ENCODE data around the gene HCRTR1. TPM values are rescaled to one million over a fixed set of nuclear protein-coding genes. Genes with fewer than 3 reads are reported as not detected.

The HCRTR1 gene
- total RNA-seq, 1 experiment from 2014 or later, result not detected

DNA sequence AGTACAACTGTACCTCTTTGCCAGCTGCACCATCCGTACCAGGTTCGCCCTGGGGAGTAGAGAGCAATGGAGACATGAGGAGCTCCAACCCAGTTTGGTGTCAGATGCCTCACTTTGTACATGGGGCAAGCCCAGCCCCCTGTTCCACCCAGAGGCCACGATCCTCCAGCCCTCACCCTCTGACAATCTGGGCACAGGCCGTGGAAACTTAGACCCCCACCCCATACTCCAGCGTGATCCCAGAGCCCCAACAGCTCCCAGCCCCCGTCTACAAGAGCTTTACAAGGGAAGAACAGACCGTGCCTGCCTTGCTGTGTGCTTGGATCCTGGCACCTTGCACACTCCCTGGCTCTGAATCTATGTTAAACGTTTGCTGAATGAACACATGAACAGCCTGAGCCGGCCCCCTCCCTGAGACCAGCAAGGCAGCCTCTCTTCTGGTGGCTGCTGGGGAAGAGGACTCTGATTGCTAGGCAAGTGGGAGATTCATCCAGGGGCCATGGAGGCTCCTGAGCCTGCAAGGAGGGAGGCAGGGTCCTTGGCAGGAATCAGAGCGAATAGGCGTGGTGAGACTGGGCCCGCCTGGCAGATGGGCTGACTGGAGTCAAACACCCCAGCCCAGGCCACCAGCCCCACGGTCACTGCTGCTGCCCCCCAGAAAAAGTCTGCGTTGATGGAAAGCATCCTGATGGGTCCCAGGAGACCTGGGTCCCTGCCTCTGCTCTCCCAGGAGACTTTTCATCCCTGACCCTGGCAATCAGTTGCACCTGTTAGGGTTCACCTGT is 39.7 kb downstream of the HCRTR1 start:
- in situ Hi-C loops (cut with HindIII; ENCODE audit: low pct_unique_long_range_greater_than_20kb, low sequenced_read_pairs), result no loop called here

DNA sequence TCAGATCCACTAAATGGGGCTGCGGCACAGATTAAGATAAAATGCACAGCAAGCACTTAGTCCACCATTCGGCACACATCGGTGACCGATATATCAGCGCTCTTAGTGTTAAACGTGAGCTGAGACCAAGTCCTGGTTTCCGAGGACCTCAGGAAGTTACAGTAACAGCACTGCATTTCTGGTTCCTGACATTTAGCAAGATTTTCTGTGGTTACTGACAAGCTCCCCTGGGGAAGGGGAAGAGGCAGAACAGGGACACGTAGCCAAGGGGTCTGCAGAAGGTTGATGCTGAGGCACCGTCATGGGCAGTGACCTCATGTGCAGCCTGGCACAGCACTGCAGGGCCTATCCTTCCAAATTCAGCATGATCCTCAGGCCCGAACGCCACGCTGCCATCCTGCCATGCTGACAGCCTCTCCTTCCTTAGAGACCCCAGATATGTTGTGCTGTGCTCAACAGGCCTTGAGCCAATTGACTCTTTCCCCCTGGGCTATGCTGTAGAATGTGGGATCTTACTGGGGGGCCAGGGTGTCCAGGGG is 40.6 kb downstream of the HCRTR1 start:
- in situ Hi-C loops (cut with HindIII; ENCODE audit: low pct_unique_long_range_greater_than_20kb, low sequenced_read_pairs), result no loop called here

More for the DNA sequence above, 39.7 kb downstream of the HCRTR1 start:
- no peak for DNase-seq (ENCODE audit: low read depth)

DNA sequence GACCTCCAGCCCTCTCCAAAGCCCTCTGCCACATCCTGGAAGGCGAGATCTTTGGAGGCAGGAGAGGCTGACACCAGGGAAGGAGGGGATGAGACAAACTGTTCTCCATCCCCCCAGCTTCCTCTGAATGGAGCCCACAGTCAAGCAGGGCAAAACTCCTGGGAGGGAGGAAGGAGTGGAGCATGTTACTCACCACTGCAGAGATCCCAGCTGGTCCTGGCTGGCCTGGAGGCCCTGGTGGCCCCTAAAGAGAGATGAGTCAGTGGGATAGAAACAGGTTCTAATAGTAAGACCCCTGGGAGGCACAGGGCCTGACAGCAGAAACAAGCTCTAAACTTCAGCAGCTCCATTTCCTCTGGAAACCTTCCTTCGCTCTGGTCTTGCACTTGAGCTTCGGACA is 41.2 kb downstream of the HCRTR1 start:
- in situ Hi-C loops (cut with HindIII; ENCODE audit: low pct_unique_long_range_greater_than_20kb, low sequenced_read_pairs), result no loop called here
- DNase-seq (ENCODE audit: low read depth), result no peak

More for the DNA sequence above, 40.6 kb downstream of the HCRTR1 start:
- DNase-seq (ENCODE audit: low read depth), result no peak

DNA sequence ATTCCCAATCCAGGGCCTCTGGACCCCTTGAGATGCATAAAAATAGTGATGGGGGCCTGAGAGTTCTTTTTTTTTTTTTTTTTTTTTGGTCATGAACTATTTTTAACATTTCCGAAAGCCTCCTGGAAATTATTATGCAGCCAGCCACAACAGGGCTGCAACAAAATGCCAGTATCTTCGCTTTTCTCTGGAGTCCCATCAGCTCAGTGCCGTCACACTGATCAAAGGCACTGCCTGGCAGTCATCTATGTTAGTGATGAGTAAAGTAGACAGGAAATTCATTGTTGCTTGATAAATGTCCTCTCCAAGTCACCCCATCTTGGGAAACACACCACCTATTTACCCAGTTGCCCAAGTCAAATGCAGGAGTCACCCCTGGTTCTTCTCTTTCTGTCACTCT is 42.4 kb downstream of the HCRTR1 start:
- in situ Hi-C loops (cut with HindIII; ENCODE audit: low pct_unique_long_range_greater_than_20kb, low sequenced_read_pairs), result no loop called here
- no peak for DNase-seq (ENCODE audit: low read depth)

DNA sequence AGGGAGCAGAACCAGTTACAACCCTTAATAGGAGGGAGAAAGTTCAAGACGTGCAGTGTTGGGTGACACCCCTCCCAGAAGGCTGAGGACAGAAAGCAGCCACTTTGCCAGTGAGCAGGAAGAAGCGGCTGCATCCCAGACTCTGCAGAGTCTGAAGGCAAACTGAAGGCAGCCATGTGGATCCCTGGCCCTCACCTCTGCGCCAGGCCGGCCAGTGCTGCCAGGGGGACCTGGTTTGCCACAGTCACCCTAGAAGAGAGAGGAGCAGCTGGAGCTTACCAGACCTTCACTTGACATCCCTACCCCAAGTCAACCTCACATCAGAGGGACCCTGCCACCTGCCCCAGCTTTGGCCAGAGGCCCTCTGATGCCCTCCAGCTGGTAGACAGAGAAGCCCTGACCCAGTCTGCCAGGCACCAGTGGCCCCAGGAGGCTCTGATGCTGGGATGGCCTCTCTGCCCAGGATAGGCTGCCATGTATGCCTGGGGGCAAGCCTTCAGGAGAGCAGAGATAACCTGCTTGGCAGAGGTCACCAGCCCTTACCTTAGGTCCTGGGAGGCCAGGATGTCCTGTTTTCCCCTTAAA is 43.5 kb downstream of the HCRTR1 start:
- no peak for DNase-seq (ENCODE audit: low read depth)
- in situ Hi-C loops (cut with HindIII; ENCODE audit: low pct_unique_long_range_greater_than_20kb, low sequenced_read_pairs), result no loop called here

DNA sequence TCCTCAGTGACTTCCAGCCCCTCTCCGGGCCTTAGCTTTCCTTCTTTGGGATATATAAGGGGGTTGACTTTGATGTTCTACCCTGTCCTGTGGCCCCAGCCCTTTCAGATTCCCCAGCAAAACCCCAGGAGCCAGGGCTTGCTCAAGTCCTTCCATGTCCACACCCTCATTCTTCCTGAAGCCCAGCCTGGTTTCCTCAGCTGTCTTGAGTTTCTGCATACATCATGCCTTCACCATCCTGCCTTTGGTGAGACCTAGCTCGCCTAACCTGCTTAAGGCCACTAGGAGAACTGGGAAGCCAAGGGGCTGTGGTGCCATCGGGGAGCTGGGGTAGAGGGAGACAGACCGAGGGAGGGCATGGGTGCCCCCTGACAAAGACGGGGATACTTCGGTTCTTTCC is 44.4 kb downstream of the HCRTR1 start:
- in situ Hi-C loops (cut with HindIII; ENCODE audit: low pct_unique_long_range_greater_than_20kb, low sequenced_read_pairs), result no loop called here
- DNase-seq (ENCODE audit: low read depth), result no peak

DNA sequence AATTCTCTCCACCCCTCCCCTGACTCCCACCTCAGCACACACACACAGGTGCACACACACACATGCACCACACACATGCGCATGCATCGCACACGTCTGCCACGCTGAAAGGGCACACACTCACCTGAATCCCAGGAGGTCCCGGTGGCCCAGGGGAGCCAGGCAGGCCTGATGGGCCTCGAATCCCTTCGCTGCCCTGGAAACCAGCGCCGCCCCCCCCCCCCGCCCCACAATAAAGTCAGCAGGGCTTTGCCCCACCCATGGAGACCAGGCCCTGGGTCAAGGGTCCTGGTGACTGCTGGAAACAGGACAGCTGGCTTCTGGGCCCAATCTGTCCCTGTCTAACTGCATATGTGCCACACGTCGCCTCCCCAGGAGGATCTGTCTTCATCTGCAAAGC is 45.0 kb downstream of the HCRTR1 start:
- in situ Hi-C loops (cut with HindIII; ENCODE audit: low pct_unique_long_range_greater_than_20kb, low sequenced_read_pairs), result no loop called here
- DNase-seq (ENCODE audit: low read depth), result no peak

DNA sequence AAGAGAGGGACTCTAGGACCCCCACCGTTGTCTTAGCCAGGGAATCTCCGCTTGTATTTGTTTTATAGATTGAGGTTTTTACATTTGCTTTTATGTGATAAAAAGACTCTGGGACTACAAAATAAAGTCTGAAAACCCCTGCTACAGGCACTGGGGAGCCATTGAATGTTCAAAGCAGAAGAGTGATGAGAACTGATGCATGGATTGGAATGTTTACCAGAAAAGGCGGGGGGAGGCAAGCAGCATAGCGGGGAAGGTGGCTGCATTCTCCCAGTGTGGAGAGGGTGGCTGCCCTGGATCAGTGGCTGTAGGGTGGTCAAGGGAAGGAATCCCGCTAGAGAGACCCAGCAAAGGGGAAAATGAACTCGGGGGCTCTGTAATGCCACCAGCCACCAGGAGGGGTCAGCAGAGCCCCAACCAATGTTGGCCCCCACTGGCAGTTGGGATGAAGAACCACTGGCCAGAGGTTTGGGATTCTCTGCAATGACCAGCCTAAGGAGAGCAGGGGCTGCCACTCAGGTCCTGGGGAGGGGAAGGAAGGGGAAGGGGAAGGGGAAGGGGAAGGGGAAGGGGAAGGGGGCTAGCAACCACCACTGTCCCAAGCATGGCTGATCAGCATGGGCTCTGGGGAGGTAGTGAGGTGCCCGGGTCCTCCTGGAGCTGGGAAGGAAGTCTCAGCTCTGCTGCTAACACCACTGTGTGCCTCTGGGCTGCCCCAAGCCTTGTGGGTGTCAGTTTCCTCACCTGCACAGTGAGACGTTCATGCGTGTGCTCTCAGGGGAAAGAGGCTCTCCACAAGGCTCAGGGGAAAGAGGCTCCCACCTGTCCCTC is 46.3 kb downstream of the HCRTR1 start:
- in situ Hi-C loops (cut with HindIII; ENCODE audit: low pct_unique_long_range_greater_than_20kb, low sequenced_read_pairs), result no loop called here
- DNase-seq (ENCODE audit: low read depth), result peak; percentile 21

DNA sequence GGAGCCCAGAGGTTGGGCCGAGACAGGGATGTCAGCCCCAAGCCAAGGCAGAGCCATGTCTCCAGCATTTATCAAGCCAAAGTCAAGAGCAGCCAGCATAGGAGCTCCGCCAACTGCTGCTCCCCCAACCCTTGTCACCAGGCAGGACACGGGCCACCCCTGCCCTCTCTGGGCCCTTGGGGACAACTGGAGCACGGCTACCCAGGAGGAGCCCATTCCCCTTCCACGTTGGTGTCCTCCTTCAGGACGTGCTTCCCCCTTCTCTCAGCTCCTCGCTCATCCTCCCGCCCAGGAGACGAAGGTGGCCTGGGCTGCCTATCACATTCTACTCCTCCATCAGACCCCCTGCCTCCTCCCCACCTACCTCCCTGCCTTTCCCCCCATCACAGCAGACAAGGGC is 47.0 kb downstream of the HCRTR1 start:
- in situ Hi-C loops (cut with HindIII; ENCODE audit: low pct_unique_long_range_greater_than_20kb, low sequenced_read_pairs), result no loop called here
- no peak for DNase-seq (ENCODE audit: low read depth)

DNA sequence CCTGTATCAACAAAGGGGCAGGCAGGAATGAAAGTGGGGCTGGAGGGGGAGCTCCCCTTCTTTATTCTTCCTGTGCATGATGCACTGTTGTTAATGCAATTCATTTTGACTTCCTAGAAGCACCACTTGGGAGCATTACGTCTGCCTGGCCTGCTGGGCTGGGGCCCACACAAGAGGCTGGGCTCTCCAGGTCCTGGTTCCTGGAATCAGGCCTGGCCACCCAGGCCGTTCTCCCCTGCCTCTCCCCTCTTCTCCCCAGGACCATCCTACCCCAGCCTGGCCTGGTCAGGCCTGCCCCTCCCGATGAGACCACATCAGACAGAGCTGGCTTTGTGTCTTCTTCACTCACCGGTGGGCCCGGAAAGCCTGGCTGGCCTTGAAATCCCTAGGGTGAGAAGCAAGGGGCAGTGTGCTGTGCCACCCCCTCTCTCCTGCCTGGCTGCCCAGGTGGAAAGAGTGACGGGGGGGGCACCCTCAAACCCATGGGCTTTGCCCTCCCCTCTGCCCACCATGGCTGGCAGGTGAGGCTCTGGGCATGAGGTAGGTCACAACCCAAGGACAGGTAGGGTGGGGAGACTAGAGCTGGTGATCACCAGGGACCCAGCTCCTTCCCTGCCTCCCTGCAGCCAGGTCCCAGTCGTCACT is 47.9 kb downstream of the HCRTR1 start:
- no peak for DNase-seq (ENCODE audit: low read depth)
- in situ Hi-C loops (cut with HindIII; ENCODE audit: low pct_unique_long_range_greater_than_20kb, low sequenced_read_pairs), result no loop called here

DNA sequence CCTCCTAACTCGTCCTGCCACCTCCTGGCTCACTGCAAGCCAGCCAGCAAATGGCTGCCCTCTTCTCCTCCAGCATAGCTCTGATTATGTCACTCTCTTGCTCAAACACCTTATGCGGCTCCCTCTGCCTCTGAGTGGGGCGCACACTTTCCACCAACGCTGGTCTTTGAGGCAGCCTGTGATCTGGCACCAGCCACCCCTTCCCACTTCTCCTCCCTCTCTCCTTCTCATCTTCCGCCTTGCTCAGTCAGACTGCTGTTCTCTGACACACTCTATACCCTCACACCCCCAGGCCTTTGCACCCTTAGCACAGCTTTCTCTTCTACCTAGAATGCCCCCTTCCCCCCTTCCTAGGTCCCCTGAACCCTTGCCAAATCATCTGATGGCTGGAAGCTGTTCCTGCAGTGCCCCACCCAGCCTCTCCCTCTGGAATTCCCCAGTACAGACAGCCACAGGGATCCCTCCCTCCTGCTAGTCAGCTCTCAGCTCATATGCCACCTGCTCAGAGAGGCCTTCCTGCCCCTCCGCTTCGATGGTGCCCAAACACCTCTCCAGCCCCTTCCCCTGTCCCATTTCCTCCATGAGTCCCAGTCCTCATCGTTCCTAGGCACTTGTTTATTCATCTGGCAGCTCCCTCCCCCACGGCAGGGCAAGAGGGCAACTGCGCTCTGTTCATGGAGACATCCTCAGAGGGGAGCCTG is 48.9 kb downstream of the HCRTR1 start:
- DNase-seq (ENCODE audit: low read depth), result peak; percentile 66
- in situ Hi-C loops (cut with HindIII; ENCODE audit: low pct_unique_long_range_greater_than_20kb, low sequenced_read_pairs), result no loop called here

DNA sequence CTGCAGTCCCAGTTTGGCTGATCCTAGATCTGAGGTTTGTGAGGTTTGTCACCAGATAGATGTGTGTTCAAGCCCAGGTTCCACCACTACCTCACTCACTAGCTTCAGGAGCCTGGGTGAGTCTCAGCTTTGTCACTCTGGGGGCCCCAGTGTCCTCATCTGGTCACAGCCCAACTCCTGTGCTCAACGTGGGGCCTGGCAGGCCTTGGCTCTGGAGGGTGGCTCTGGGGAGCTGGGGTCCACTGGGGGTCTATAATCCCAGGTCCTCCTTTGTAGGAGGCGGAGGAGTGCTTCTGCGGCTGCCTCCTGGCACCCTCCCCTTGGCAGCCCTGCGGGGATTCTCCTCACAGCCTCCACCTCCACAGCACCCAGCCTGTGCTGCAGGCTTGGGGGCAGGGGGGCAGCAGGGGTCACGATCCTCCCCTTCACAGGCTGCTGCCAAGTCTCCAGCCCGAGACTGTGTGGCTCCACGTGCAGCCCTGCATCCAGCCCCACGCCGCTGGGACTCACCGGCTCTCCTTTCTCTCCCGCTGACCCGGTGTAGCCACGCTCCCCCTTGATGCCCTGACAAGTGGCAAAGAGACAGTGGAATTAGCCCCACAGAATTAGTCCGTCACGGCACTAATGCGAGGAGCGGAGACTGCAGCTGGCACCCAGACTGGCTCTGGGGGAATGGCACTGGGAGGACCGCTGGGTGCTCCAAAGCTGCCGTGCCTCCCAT is 49.7 kb downstream of the HCRTR1 start:
- no peak for DNase-seq (ENCODE audit: low read depth)
- in situ Hi-C loops (cut with HindIII; ENCODE audit: low pct_unique_long_range_greater_than_20kb, low sequenced_read_pairs), result no loop called here

DNA sequence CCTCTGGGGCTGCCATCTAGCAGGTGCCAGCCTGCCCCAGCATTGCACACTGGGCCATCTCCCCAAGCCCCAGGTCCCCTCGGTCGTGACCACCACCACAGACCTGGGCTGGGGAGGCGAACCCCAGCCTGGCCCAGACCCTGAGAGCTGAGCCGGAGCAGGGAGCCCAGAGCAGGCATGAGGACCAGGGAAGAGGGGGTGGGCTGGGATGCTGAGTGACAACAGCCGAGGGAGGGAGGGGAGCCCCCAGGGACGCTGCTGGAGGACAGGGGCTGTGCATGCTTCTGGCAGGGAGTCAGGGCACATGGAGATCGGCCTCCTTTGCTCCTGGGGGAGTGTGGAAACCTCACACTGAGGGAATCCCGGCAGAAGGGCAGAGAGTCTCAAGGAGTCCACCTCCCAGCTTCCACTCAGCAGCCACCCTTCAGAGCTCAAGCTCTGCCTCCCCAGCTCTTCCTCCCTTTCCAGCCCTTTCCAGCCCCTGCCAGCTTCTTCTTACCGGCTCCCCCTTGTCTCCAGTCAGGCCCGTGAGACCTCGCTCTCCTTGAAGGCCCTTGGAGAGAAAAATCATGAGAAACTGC is 50.9 kb downstream of the HCRTR1 start:
- in situ Hi-C loops (cut with HindIII; ENCODE audit: low pct_unique_long_range_greater_than_20kb, low sequenced_read_pairs), result no loop called here
- no peak for DNase-seq (ENCODE audit: low read depth)

DNA sequence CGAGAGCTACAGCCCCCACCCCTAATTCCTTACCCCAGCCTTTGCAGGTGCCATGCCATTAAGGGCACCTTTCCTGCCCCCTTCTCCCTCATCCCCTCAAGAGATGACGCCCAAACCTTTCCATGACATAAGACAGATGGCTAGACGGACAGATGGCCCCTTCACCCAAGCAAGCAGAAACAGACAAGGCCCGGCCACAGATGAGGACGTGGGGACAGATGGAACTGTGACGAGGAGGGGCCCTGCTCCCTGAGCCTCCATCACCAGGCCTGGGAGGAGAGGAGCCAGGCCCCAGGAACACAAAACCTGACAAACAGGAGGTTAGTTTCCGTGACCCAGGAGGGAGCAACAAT is 51.9 kb downstream of the HCRTR1 start:
- no peak for DNase-seq (ENCODE audit: low read depth)
- in situ Hi-C loops (cut with HindIII; ENCODE audit: low pct_unique_long_range_greater_than_20kb, low sequenced_read_pairs), result no loop called here

DNA sequence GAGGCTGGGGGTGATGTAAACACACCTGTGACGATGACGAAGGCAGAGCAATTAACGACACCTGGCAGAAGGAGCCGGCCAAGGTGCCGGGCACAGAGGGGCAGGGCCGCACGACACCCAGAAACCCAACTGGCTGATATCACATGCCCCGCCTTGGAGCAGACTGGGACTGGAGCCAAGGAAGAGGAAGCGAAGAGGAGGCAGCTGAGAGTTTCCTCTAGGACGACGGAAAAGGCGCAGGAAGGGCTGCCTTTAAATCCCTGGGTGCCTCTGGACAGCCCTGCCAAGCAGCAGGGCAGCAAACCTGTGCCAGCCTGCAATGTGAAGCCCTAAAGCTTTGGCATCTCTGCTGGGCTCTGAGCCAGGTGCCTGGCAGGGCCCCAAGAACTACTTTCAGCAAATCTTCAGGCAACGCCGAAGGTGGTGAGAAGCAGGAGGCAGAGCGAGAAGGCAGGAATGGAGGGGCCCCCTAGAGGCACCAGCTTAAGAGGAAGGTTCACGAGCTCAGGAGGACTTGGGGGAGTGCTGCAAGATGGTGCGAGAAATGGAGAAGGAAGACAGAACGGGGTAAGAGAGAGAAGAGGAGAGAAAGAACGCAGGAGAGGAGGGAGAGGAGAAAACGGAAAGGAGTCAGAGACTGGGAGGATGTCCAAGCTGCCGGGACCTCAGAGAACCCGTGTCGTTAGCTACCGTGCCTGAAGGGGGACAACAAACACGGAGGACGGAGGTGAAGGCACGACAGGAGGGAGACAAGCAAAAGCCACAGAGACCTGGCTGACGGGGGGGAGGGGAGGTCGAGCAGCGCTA is 52.5 kb downstream of the HCRTR1 start:
- in situ Hi-C loops (cut with HindIII; ENCODE audit: low pct_unique_long_range_greater_than_20kb, low sequenced_read_pairs), result no loop called here
- DNase-seq (ENCODE audit: low read depth), result peak; percentile 25

DNA sequence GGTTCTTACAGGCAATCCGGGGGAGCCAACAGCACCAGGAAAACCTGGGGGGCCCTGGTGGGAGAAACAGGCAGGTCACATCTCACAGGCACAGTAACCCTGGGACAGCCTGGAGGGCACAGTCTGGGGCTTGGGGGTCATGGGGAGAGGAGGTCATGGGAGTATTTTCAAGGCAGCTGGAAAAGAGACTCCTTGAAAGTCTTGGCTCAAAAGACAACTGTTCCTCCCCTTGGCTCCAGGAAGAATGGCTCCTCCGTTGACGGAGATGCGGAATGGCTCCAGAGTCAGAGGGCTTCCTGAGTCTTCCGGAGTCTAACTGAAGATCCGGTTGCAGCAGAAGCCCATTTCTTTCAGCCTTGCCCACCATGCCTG is 53.1 kb downstream of the HCRTR1 start:
- no peak for DNase-seq (ENCODE audit: low read depth)
- in situ Hi-C loops (cut with HindIII; ENCODE audit: low pct_unique_long_range_greater_than_20kb, low sequenced_read_pairs), result no loop called here

Data from Caki2 (cell line).